Activated CD4-positive, alpha-beta T cell treated with anti-CD3 and anti-CD28 coated beads, Interleukin-2, amount 50 U/mL, for 16 hours (primary cell): ENCODE data around the gene DPEP2NB.
"Not testable (repeated sequence)": the region's sequence is repeated elsewhere in the genome, so short reads cannot be mapped to it uniquely, and the experiment has no call there.

Experiments used
- DNase-seq: peaks from one replicate; pipeline ENCODE4 v3.0.0-alpha.2; 2020

The DPEP2NB gene

DNA sequence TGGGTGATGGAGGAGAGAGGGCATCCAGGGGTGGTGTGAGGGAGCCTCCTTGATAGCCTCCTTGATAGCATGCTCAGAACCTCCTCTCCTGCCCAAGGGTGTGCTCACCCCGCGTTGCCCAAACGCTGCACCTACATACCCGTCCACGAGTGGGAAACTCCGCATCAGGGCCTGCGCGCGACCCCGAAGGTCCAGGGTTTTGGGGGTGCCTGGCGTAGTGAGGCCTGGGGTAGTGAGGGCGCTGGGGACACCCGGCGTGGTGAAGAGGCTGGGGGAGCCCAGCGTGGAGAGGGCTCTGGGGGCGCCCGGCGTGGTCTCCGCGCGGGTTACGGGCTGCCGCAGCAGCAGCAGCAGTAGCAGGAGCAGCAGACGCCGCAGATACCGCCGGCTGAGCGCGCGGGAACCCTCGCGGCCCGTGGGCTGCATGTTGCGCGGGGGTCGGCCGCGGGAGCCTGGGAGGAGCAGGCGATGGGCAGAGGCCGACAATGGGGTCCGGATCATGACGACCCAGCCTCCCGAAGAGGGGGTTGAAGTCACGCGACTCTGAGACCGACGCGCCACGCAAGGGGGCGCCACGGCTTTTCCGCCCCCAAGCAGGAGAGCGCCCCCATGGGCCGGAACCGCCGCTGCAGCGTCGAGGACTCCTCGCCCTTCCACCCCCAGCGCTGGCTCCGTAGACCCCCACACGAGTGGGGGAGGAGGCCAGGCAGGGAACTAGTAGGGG is 35.6 kb downstream of the DPEP2NB start, which contains the start of gene DPEP3:
TSS of gene DPEP3 (minus strand) at position 545 of the 724 bp plus-strand sequence. CDS start at position 426, 119 bp downstream.
- no peak for DNase-seq

DNA sequence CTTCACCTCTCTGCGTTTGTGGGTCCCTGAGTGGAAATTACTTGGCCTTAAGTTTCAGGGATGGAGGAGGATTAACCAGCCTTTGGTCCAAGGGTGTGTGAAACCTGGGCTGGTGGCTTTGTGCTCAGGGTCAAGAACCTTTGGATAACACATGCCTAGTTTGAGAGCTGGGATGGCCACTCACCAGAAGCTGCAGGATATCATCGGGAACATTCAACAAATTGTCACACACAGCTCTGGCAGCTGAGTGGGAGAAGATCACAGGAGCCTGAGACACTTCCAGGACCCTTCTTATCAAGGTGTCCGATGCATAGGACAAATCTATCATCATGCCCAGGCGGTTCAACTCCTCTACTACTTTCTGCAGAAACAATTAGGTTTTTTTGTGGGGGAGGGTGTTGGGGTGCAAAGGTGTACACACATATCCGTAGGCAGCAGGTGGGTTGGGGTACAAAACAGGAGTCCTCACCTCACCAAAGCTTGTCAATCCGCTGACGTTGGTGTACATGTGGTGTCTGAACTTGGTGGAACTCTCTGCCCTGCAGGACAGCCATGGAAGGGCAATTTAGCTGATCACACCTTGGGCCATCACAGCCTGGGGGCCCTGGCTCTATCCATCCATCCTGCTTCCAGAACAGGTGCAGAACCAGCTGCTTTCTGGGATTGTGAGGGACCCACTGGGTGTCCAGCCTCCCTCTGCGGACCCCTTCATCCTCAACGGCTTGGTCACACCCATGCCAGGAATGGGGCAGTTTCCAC is 38.1 kb downstream of the DPEP2NB start:
- DNase-seq = no peak

DNA sequence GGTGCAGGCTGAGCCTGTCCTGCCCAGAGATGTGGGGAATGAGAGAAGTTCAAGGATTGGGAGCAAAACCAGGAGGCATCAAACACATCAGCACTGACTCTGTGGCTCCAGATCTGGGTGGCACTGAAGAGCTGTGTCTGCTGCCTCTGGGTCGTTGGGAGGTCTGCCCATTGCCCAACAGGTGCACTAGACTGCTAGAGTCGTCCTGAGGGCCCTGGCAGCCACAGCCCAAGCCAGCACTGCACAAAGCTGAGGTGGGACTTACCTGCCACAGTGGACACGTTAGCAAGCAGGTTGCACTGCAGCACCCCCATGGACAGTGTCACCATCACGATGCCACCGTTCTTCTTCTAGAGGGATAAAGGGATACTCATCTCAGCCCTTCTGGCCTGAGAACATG is 38.7 kb downstream of the DPEP2NB start:
- no peak for DNase-seq

DNA sequence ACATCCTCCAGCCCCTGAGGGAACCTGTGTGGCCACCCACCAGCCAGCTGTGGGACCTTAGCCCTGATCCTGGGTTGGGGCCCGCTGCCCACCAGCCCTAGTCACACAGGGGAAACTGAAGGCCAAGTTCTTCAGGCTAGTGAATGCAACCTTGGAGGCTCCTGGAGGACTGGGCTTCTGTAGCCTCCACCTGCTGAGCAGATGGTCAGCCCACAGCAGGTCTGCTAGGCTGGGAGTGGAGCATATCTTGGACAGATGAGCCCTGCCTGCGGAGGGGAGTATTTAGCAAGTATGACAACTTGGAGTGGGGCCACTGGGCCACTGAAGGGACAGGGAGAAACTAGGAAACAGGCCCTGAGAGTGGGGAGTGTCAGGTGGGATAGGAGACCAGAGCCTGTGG is 39.5 kb downstream of the DPEP2NB start:
- no peak for DNase-seq

DNA sequence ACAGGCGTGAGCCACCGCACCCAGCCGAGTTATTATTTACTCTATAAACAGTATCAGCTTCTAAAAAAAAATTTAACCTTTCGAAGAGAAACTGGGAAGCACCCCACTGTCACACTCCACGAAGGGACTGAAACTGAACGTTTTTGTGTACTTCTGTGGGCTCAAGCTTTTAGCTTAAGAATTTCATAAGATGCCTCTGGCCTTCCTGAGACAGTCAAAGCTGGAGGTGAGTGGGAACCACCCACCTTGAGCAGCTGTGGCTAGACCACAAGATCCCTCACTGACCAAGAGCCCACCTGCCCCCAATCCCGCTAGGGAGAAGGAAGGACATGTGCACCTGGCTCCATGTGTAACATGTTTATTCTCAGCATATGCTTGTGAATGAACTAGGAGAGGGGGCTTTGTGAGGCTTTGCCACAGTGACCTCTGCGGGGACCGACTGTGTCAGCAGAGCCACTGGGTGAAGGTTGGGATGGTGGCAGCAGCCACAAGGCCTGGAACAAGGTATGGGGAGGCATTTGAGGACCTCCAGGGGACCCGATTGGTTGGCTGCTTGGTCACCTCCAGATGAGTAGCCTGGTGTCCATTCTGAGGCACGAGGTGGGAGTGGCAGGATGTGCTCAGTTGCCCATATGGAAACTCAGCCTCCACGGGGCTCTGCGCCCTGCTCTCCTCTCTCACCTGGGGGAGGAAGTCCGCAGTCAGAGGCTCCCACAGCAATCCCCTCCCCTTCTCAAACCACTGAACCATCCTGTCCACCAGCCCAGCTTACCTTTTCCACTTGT is 40.2 kb downstream of the DPEP2NB start:
- no peak for DNase-seq

DNA sequence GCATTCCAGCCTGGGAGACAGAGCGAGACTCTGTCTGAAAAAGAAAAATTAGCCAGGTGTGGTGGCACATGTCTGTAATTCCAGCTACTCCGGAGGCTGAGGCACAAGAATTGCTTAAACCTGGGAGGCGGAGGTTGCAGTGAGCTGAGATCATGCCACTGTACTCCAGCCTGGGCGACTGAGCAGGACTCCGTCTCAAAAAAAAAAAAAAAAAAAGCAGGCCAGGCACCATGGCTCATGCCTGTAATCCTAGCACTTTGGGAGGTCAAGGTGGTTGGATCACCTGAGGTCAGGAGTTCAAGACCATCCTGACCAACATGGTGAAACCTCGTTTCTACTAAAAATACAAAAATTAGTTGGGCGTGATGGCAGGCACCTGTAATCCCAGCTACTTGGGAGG is 43.4 kb downstream of the DPEP2NB start:
- not testable (repeated sequence) for DNase-seq

DNA sequence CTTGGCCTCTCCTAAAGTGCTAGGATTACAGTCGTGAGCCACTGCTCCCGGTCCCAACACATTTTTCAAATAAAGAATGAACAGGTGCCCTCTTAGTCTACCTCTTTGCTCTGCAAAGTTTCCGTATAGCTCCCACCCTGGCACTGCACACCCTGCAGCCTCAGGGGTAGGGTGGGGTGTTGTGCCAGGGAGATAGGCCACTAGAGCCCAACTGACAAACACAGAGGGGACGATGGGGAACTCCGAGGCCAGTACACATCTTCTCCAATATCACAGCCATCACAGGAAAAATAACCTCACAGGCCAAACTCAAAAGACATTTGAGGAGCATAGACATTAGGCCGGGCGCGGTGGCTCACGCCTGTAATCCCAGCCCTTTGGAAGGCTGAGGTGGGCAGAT is 44.6 kb downstream of the DPEP2NB start:
- no peak for DNase-seq

DNA sequence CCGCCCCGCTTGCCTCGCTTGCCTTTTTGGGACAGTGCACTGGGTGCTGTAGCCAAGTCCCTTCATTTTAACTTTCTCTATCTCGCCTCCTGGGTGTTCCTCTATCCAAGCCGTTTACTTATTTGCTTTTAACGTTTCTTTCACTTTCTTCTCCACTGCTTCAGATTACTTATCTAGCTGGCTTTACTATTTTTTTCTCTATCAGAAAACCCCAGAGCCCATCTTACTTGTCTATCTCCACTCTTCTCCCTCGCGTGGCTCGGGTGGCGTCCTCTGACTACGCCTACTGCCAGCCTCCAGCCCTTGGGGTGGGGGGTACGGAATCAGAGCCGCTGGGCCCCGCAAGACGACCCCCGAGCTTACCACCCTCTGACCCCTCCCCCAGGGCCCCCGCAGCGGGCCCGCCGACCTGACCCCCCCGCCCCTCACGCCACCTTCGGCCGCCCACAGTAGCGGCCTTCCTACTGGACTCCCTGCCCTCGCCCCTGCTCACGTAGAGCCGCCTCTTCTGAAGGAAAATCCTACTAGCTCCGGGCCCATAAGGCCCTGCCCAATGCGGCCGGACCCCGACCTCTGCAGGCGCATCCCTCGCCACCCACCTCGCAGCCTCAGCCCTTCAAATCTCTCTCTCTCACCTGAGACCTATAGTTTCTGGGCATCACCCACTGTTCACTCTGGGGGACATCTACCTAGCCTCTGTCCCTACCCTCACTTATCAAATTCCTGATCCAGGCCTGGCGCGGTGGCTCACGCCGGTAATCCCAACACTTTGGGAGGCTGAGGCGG is 46.3 kb downstream of the DPEP2NB start:
- DNase-seq = no peak

DNA sequence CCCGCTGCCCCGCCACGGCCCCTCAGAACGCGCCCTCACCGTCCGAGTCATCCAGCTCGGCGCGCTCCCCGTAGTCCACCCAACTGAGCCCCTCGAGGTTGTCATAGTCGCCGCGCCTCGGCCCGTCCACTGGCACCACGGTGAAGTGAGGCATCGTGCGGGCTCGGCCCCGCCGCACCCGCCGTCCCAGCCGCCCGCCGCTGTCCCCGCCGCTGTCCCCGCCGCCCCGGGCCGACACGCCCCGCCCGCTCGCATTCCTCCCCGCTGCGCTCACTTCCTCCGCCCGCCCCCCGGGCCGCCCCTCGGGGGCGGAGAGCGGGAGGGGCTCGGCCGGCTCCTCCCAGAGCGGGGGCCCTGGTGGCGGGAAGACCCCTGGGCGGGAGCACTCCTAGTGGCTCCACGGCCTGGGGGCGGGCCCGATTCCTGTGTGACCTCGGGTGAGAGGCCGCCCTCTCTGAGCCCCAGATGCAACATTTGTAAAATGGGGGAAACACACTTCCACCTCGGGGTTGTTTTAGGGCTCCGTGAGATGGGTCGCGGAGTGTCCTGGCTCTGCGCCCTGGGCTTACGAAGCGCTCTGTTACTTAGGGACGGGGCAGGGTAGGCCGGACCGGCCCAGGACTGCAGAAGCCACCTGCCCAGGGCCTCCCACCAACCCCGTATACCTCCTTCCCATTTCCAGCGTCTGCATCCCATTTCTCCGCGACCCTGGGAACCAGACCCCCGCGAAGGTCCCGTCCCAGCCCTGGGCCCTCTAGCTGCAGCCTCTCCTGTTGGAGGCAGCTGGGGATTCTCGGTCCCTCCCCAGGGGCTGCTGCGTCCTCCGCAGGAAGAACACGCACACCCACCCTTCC is 47.1 kb downstream of the DPEP2NB start, which contains the start of gene SLC12A4:
TSS of gene SLC12A4 (minus strand) at position 238 of the 854 bp plus-strand sequence. CDS start at position 154, 84 bp downstream.
- peak; percentile 92 for DNase-seq

DNA sequence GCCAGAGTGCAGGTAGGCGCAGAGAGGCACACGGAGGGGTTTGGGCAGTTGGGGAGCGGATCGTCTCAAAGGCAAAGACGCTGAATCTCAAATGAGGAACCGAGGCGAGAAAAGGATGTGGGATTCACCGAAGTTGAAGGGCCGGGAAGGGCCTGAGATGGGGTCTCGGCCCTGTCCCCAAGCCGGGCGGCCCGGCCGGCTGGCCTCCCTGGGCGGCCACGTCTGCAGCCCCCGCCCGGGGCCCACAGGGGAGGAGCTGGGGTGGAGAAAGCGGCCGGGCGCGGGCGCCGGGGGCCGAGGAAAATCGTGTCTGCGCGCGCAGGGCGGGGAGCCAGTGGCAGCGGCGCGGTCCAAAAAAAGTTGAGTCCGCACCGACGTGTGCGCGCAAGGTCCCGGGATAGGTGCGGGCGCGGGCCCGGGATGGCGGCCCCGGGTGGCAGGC is 47.7 kb downstream of the DPEP2NB start:
- DNase-seq = no peak

DNA sequence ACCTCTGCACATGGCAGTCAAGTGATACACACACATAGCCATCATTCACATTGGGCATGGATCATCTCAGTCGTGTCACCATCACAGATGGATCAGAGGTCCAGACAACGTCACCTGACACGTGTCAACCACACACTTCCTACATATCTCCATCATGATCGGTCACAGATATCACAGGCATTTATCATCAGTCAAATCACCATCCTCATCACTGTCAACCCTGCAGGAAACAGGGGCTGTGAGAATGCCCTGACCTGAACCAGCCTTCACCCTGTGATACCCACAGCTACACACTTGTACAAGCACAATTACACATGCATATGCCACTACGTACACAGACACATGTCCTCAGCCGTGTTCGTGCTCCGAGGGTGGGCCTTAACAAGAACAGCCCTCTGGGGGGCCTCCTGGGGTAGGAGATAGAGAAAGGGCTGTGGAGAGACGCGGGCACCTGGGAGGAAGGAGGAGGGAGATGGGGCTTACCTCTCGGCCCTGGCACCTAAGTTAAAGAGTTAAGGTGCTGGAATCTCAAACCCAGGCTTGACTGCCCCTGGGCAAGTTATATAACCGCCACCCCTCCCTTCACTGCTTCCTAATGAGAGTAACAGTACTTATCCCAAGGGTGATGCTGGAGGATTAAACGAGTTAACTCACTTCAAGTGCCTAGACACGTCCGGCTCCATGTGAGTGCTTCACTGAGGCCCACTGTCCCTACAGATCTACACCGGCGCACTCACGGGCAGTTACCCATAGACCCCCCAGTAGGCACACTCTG is 48.3 kb downstream of the DPEP2NB start:
- DNase-seq = peak; percentile 60

DNA sequence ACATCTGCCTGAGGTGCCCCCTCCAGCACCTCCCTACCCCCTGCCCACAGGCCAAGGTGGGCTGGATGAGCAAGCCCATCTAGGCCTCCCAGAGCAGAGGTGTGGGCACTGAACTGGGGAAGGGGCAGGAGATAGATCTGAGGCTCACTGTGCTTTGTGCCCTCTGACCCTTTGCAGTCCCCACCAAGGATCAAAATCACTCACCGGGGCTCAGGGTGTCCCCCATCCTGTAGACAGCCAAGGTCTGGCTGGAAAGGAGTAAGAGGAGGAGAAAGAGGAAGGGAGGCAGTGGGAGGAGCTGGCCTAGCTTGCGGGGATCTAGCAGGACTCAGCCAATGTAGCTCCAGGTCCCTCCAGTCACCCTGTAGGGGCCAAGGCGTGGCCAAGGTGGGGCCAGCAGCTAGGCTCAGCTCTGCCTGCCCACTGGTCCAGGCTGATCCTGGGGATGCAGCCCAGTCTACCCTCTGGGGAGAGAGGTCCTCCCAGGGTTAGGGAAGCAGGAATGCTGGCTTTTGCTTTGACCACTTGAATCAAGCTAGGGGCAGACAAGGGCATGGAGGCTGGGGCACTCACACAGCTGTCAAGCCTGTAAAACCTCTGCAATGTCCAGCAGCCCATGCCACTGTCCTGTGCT is 49.0 kb downstream of the DPEP2NB start:
- no peak for DNase-seq

DNA sequence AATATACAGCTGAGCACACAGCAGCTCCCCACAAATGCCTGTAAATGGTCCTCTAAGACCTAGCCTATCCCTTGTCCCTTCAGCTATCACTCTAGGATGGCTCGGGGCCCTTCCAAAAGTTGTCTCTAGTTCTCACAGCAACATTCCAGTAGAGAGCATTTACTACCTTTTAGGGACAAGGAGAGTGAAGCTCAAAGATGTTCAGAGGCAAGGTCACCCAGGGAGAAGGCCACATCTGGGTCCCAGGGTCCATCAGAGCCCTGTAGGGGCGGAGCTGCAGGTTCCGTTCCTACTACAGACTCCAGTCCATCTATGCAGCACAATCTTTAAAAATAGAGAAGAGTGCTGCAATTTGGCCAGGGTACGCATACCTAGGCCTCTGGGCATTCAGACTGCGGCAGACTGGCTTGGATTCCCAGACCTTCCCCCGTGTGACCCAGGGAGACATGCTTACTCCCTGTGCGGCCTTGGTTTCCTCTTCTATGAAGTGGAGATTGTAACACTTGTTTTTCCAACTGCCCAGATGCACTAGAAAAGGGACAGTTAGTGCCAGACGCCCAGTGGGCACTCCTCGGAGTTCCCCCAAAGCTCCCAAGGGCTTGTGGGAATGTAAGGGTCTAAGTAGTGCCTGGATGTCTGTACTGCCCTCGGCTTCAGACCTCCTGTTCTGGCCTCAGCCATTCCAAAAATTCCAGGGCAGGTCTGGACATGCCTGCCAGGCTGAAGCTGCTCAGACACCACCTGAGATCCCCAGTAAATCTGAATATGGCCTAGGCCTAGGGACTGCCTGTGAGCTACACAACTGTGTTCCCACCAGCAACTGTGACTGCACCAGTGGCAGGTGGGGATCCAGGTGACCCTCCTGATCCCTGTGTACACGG is 49.8 kb downstream of the DPEP2NB start:
- DNase-seq = no peak

DNA sequence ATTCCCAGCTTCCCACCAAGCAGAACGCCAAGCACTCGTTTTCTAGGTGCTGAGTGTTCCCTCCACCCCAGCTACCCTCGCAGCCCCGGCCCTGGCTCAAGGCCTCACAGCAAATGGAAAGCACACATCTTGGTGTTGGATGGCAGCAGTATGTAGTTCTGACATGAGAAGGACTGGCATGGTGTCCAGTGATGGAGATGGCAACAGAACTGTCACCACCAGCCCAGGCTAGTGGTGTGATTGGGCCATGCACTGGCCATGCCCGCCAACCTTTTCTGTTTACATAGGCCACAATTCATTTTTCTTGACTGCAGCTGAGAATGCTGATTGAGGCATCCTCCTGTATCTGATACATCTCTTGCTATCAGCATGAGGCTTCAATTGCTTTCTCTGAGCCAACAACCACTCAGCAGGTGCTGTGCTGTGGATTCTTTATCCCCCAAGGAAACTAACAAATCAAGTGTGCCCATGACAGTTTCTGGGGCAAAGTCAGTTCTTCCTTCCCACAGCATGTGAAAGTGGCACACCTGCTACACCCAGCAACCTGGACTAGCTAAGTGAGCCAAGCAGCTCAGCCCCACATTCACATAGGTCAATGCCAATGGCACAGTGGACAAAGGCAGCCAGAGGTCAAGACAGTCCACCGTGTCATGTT is 51.1 kb downstream of the DPEP2NB start:
- DNase-seq = no peak

DNA sequence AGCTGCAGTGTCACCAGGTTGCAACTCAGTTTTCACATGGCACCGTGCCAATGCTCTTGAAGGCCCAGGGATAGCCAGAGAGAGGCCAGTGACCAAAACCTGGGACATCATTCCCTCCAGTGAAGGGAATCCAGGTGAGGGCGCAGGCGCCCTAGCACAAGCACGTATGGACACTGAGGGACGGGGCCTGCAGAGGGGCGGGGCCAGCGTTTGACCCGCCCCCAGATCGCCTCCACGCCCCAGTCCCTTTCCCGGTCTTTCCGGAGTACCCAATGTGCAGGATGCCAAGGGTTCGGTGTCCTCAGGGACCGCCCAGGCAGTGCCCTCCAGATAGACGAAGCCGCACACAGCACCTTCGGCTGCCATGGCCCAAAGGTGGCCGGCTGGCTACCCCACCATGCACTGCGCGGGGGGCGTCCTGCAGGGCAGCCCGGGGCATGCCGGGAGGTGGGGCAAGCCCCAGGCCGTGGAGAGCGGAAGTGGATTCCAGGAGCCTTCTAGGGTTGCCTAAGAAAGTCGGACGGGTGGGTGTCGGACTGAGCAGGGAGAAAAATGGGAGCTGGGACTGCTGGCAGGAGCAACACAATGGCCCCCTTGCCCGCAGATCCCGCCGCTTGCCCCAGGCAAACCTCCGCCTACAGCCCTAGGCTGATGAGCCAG is 51.9 kb downstream of the DPEP2NB start:
- no peak for DNase-seq
